Astrocyte of the spinal cord (primary cell): ENCODE results near the gene PTGIS.

Experiments used
- DNase-seq: peaks from one replicate; pipeline ENCODE4 v3.0.0; 2011; ENCODE audit warnings: low read depth, low spot score
- H3K4me3 ChIP-seq: 2 replicates; pipeline ENCODE4 v1.5.1; 2011; ENCODE audit warnings: low read depth, mild to moderate bottlenecking, low read length, moderate library complexity
- in situ Hi-C: cut with HindIII; loops from 2 replicates; pipeline ENCODE4 v1.10.0; 2017; ENCODE audit warnings: low sequenced_read_pairs
- TF ChIP-seq, protein P1 (sequence below): IDR thresholded peaks from 2 replicates; pipeline ENCODE4 v1.5.1; 2012; ENCODE audit warnings: low read depth, mild to moderate bottlenecking, low read length, inconsistent platforms

PTGIS gene

GRCh38 chr20:49526056-49526455, 41.9 kb downstream of the PTGIS start:
- TF ChIP-seq, protein P1, sequence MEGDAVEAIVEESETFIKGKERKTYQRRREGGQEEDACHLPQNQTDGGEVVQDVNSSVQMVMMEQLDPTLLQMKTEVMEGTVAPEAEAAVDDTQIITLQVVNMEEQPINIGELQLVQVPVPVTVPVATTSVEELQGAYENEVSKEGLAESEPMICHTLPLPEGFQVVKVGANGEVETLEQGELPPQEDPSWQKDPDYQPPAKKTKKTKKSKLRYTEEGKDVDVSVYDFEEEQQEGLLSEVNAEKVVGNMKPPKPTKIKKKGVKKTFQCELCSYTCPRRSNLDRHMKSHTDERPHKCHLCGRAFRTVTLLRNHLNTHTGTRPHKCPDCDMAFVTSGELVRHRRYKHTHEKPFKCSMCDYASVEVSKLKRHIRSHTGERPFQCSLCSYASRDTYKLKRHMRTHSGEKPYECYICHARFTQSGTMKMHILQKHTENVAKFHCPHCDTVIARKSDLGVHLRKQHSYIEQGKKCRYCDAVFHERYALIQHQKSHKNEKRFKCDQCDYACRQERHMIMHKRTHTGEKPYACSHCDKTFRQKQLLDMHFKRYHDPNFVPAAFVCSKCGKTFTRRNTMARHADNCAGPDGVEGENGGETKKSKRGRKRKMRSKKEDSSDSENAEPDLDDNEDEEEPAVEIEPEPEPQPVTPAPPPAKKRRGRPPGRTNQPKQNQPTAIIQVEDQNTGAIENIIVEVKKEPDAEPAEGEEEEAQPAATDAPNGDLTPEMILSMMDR = no peak

GRCh38 chr20:49523767-49524360, 44.1 kb downstream of the PTGIS start:
- no peak for DNase-seq
- in situ Hi-C loops = no loop called here
- TF ChIP-seq, protein P1 = no peak
- no peak overlapping the region for H3K4me3 ChIP-seq

More at GRCh38 chr20:49526056-49526455, 41.9 kb downstream of the PTGIS start:
- no peak for DNase-seq
- in situ Hi-C loops = no loop called here
- no peak overlapping the region for H3K4me3 ChIP-seq

GRCh38 chr20:49521356-49521755, 46.6 kb downstream of the PTGIS start:
- TF ChIP-seq, protein P1 = no peak
- no peak for DNase-seq
- in situ Hi-C loops = no loop called here
- H3K4me3 ChIP-seq = no peak overlapping the region

DNA sequence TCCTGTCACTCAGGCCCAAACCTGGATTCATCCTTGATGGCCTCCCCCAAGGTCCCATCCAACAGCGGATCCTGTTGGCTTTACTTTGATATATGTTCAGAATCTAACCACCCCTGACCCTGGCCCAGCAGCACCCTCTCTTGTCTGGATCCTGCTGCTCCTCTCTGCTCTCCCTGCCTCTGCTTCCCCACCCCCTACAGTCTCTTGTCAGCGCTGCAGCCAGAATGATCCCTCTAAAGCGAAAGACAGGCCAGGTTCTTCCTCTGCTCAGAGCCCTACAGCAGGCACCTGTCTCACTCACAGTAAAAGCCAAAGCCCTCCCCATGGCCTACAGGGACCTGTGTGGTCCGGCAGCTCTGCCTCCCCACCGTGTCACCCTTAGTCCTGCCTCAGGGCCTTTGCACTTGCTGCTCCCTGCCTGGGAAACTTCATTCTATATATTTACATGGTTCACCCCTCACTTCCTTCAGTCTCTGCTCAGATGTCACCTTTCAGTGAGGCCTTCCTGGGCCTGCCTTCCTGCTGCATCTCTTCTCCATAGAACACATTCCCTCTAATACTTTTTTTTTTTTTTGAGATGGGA, 48.1 kb downstream of the PTGIS start:
- no peak overlapping the region for H3K4me3 ChIP-seq
- TF ChIP-seq, protein P1 = no peak
- in situ Hi-C loops = no loop called here
- DNase-seq = no peak

DNA sequence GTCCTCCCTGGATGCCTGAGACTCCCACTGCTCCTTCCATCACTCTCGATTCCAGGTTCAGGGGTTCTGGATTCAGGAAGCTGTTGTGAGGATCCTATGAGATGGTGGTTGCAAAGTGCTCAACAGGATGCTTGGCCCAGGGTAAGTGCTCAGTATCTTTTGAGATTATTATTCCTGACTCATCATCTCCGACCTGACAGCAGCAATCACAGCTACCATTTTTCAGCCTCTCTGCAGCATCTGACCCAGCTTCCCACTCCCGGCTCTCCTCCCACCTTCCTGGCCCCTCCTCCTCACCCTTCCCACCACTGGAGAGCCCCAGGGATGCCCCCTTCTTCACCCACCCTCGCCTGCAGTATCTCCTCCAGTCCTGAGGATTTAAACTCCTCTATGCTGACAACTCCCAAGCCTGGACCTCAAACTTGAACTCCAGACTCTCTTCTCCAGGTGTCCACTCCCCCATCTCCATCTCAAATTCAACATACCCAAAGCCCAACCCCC, 48.7 kb downstream of the PTGIS start:
- in situ Hi-C loops = no loop called here
- TF ChIP-seq, protein P1 = no peak
- DNase-seq = no peak
- no peak overlapping the region for H3K4me3 ChIP-seq

DNA sequence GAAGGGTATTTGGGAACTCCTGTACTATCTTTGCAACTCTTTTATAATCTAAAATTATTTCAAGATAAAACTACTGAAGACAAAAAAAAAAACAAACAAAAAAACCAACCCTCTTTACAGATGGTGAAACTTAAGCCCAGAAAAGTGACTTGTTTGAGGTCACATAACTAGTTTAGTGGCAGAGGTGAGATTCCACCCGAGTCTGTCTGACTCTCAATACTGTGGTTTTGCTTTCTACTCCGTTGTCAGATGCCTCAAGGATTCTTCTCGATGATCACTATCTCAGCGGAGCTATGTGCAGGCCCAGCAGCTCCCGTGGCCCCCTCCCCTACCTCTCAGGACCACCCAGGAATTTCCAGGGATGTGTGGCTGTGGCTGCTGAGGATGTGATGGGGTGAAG, 49.4 kb downstream of the PTGIS start:
- in situ Hi-C loops = no loop called here
- no peak for DNase-seq
- no peak overlapping the region for H3K4me3 ChIP-seq
- TF ChIP-seq, protein P1 = no peak
